ENCODE data around the gene HDGF.

HDGF gene

DNA sequence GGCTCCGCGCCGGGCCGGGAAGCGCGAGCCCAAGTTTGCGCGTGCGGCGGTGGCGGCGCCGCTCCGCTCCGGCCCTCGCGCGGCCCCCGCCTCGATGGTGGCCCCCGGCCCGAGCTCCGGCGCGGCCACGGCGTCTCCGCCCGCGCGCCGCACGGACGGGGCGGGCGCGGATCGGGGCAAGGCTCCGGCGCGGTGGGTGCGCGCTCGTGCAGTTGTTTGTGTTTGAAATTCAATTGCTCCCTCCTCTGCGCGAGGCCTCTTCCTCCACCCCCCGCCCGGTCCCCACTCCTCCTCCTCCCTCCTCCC, at the start of gene HDGF:
HDGF (minus strand) TSS at position 225 of the 306 bp plus-strand sequence. CDS start 246 bp downstream, outside the sequence.
- DNase-seq (ENCODE audit: low read depth, low spot score), result no peak

- DNase-seq (ENCODE audit: low read depth, low spot score), result peak; percentile 35
Measured at GRCh38 chr1:156797212-156797871, 45.9 kb upstream of the HDGF start.

DNA sequence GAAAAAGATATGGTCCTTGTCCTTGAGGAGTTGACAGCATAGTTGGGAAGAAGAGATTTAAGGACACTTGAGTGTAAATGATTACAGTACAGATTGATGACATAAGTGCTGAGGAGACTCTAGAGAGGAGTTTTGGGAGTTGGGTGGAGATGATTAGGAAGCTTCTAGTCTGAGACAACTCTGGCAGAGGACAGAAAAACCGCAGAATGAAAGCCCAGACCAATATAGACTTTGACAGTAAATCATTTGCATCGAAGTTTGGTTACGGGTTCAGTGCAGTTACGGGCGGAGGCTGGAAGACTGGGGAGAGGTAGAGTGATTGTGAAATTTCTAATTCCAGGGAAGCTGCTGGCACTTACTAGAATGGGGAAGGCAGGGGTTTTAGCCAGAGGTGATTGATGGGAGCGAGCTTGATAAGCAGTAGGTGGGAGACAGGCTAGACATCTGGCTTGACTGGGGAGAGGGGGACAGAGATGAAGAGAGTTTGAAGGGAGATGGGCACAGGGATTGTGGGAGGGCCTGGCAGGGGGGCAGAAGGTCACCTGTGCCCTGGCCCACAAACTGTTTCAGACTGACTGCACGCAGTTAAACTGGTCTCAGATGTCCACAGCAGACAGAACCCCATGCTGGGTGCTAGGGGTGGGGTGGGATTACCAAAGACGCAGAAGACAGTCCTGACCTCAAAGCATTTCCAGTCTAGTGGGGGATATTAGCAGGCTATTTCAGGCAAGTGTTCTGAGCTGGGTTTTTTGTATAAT, 45.0 kb upstream of the HDGF start:
- no peak for DNase-seq (ENCODE audit: low read depth, low spot score)

DNA sequence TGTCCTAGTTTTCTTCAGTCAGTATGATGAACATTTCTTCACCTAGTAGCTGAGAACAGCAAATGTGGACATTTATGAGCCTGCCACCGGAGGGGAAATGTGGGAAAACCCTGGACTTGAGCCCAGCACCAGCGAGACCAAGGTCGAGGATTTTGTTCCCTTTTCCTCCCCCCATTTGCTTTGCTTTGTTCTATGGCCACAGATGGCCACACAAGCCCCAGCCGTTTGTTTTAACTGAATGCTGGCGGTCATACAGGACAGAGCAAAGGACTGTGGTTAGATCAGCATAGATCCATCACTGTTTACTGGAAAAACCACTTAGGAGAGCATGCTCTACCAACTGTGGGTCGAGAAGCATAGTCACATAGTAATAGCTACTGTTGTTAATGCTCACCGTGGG, 44.3 kb upstream of the HDGF start:
- no peak for DNase-seq (ENCODE audit: low read depth, low spot score)

- DNase-seq (ENCODE audit: low read depth, low spot score), result no peak
Measured at GRCh38 chr1:156795374-156795733, 43.9 kb upstream of the HDGF start.

DNA sequence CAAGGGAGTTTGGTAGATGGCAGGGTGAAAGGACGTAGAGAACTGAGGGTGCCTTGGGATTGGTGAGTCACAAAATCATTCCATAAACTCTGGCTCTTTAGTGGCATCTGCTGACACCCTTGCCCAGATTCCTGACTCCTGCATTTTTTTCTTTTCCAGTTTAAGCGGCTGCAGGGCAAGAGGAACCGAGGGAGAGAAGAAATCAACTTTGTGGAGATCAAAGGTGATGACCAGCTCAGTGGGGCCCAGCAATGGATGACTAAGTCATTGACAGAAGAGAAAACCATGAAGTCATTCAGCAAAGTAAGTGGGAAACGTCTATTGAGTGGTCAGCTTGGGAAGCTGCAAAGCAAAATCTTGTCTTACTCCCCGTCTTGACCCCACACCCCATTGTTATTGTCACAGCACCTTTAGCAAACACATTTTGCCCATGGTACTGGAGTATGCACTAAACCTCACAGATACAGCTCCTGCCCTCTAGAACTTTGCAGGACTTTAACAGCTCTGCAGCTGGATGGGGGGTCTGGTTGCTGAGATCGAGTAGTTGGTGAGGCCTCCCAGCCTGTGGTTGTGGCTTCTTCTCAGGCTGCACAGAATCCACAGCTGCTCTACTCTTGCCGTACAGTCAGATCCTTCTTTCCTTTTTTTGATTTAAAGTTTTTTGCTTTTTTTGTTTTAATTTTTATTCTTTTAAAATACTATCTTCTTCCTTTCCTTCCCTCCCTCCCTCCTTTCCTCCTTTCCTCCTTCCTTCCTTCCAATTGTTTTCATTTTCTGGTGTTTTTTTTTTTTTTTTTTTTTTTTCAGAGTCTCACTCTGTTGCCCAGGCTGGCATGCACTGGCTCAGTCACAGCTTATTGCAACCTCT, 43.3 kb upstream of the HDGF start:
- DNase-seq (ENCODE audit: low read depth, low spot score), result no peak

DNA sequence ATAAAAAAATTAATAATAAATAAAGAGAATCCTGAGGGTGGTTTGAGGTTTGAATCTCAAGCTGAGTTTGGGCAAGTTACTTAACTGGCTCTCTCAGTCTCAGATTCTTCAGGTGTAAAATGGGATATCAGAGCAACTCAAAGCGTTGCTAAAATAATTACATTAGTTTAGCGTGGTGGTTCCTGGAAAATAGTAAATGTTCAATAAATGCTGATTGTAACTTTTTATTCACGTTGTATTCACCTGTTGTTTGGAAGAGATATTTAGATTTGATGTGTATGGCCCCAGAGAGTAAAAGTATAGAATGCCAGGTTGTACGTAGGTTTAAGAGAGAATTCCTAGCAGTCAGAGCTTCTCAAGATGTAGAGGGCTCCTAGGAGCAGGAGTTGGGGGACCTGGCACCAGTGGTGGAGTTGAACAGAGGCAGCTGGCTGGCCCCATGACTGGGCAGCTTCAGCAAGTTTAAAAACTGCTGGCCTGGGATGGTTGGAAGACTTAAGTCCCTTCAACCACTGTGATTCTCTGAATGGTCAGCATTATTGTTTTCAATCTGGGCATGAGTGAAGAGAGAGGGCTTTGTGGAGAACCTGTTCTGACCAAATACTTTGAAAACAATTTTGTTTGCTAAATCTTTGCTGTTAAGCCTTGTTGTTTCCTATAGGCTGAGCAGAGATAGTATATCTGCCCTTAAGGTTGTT, 38.3 kb upstream of the HDGF start:
- no peak for DNase-seq (ENCODE audit: low read depth, low spot score)

DNA sequence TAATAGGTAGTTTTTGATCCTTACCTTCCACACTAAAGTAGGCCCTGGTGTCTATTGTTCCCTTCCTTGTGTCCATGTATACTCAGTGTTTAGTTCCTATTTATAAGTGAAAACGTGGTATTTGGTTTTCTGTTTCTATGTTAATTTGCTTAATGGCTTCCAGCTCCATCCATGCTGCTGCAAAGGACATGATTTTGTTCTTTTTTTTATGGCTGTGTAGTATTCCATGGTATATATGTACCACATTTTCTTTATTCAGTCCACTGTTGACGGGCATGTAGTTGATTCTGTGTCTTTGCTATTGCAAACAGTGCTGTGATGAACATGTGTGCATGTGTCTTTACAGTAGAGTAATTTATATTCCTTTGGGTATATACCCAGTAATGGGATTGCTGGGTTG, 36.7 kb upstream of the HDGF start:
- no peak for DNase-seq (ENCODE audit: low read depth, low spot score)

DNA sequence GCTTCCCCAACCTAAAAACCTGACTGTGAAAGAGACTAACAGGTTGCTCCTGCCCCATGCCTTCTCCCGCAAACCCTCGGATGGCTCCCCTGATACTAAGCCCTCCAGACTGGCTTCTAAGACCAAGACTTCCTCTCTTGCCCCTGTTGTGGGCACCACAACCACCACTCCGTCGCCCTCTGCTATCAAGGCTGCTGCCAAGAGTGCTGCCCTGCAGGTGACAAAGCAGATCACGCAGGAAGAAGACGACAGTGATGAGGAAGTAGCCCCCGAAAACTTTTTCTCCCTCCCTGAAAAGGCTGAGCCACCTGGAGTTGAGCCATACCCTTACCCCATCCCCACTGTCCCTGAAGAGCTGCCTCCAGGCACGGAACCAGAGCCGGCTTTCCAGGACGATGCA, 35.2 kb upstream of the HDGF start:
- no peak for DNase-seq (ENCODE audit: low read depth, low spot score)

DNA sequence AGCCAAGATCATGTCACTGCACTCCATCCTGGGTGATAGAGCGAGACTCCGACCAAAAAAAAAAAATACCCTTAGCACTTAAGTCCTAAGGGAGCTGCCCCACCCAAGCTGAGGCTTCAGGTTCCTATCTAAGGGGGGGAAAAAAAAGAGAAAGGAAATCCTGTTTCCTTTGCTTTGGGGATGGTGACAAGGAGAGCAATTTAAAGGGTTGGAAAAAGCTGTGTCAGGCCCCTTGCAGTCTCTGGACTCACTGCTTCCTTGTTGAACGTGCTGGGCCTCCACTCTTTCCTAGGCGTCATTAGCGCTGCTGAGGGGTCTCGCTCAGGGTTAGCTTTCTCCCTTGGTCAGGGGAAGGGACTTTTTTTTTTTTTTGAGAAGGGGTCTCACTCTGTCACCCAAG, 34.0 kb upstream of the HDGF start:
- DNase-seq (ENCODE audit: low read depth, low spot score), result no peak

- DNase-seq (ENCODE audit: low read depth, low spot score), result no peak
Measured at GRCh38 chr1:156781585-156782186, 30.2 kb upstream of the HDGF start.

- DNase-seq (ENCODE audit: low read depth, low spot score), result no peak
Measured at GRCh38 chr1:156777573-156777972, 26.1 kb upstream of the HDGF start.

DNA sequence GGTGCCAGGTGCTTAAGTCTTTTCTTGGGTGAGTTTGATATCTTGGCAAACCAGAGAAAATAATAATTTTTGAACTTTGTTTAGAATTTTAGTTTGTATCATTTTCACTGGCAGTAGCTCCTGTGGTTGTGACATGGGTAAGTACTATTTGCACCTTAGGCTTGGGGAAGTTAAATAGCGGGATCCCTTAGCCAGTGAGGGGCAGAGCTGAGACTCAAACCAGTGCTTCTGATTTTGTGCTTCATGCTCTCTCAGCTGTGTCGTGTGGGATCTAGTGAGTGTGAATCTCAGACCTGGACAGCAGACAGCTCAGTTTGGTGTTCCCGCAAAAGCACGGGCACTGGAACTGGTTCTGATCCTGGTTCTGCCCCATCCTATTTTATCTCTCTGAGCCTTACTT, 25.5 kb upstream of the HDGF start:
- no peak for DNase-seq (ENCODE audit: low read depth, low spot score)

DNA sequence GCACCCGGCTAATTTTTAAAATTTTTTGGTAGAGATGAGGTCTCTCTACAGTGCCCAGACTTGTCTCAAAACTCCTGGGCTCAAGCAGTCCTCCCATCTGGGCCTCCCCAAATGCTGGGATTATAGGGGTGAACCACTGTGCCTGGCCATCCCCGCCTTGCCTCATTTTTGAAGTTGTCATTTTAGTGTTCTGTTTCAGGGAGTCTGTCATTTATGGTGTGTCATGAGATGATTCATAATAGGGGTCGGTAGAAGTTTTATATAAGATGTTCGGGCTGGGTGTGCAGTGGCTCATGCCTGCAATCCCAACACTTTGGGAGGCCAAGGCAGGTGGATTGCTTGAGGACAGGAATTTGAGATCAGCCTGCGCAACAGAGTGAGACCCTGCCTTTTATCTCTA, 24.3 kb upstream of the HDGF start:
- no peak for DNase-seq (ENCODE audit: low read depth, low spot score)

- no peak for DNase-seq (ENCODE audit: low read depth, low spot score)
Measured at GRCh38 chr1:156773607-156774006, 22.1 kb upstream of the HDGF start.

- no peak for DNase-seq (ENCODE audit: low read depth, low spot score)
Measured at GRCh38 chr1:156772728-156773497, 21.4 kb upstream of the HDGF start.

DNA sequence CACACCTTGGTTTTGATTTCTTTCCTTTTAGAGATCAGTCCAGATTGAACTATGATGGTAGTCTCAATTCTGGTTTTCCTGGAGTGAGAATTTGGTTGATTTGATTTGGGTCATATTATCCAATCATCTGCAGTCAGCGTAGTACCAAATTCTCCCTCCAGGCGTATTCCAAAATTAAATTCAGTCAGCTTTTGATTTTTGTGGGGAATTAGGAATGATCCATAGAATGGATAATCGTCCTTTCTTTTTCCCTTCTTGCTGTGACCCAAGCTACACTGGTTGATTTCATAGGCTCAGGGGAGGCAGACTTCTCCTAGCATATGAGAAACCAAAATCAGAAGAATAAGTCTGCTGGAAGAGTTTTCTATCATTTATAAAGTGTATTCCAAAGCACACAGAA, 20.7 kb upstream of the HDGF start:
- no peak for DNase-seq (ENCODE audit: low read depth, low spot score)

GRCh38 chr1:156768610-156769295, 17.3 kb upstream of the HDGF start:
- no peak for DNase-seq (ENCODE audit: low read depth, low spot score)

- DNase-seq (ENCODE audit: low read depth, low spot score), result no peak
Measured at GRCh38 chr1:156767879-156768604, 16.6 kb upstream of the HDGF start.

All from activated CD4-positive, CD25-positive, alpha-beta regulatory T cell treated with anti-CD3 and anti-CD28 coated beads, Interleukin-2, amount 50 U/mL, for 16 hours (primary cell).